Measurements from ENCODE around the gene PTPRD.

PTPRD gene

DNA sequence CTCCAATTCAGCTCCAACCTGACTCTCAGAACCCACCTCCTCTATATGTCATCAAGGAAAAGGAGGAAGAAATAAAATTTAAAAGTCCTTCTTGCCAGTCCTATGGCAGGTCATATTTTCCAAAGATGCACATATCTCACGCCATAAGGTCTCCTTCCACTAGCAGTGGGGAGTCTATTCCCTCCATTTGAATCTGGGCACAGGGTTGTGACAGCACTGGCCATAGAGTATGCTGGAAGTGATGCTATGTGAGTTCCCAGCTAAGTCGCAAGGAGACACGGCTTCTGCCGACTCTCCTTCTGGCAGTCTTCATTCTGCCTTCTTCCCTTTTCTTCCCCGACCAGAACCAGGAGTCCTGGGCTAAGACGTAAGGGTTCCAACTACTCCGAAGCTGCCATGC, 1929.3 kb downstream of the PTPRD start:
- DNase-seq (ENCODE audit: low spot score) = no peak

DNA sequence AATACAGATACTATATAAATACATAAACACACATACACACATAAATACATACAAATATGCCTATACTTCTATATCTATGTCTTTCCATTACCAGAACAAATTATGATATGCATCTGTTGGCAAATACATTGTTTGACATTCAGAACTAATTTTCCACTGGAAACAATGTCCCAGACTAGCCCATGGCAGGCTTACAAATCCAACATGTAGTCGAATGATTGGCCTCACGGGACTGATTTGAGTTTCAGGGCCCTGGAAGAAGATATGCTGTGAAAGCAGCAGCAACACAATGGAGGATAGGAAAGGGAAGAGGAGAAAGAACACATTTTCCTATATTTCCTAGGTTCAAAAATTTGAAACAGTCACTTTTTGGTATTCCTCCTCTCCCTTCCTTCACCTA, 1932.1 kb downstream of the PTPRD start:
- no peak for DNase-seq (ENCODE audit: low spot score)

DNA sequence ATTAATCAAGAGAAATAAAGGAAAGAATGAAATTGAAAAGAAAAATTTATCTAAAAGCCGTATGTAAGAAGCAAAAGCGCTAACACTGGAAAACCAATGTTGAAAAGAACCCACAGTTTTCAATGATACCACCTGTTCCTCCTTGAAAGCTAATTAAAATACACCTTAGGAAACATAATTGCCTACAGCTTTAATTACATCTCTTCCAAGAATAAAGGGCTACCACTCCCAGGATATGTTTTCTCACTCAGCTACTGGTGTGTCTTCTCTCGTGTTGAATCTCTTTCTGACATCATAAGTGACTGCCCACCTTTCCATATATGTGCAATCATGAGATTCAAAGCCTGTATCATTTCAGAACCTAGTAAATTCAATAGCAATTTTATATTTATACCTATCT, 1932.6 kb downstream of the PTPRD start:
- no peak for DNase-seq (ENCODE audit: low spot score)

DNA sequence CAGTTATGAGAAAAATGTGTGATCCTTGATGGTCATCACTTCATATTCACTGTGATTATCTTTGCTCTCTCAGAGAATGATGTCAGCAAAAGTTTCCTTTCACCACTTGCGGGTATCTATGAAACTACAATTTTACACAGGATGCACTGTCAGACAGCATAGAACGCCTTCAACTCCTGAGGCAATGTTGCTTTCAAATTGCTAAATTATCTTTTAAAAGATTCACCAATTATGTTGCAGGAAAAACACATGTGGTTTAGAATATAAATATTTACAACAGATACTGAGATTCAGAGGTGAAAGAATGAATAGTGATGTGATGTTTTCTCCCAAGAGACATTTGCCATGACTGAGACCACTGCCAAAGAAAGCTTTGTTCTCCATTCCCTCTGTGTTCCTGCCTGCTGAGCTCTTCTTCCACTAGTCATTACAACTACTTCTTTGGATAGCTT, 1933.4 kb downstream of the PTPRD start:
- no peak for DNase-seq (ENCODE audit: low spot score)

DNA sequence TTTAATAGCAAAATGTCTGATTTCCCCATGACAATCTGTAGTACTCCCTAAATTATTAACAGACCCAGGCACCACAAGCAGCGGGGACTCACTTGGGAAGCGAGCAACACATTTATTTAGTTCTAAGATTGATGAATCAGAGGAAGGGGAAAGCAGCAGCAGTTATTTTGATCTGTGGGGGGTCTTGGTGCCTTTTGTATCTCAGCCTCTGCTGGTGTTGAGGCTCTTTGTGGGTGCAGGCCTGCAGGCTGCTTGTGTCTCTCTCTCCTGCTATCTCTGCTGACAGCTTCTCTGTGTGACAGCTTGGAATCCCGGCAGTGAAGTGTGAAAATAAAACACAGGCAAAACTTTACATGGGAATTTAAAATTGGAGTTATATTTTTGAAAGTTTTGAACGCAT, 1935.1 kb downstream of the PTPRD start:
- DNase-seq (ENCODE audit: low spot score) = no peak

DNA sequence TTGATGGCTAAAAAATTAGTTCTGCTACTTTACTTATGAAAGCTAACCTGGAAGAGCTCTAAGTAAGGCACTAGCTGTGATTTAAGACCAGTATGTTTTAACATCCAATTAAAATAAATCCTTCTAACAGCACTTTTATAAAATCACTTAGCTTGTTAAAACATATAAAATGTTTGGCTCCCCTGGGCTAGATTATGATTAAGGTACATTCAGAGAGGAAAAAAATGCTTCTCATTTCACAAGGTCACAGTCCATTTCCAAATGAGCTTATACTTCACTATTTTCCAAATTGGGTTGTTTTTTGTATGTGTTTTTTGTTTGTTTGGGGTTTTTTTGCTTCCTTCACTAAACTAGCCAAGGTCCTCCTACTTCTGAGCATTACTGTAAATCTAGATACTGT, 1938.3 kb downstream of the PTPRD start:
- DNase-seq (ENCODE audit: low spot score) = no peak

DNA sequence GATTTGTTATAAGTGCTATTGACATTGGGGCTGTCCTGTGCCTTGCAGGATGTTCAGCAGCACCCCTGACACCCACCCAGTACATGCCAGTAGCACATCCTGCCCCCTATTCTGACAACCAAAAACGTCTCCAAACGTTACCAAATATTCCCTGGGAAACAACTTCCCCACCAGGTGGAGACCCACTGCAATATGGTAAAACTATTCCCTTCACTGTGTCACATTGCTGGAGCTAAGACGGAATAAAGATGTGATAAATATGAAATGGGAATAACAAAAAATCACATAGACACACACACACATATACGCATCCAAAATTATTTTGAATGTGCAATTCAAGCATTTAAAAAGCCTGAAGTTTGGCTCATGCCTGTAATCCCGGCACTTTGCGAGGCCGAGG, 1939.0 kb downstream of the PTPRD start:
- no peak for DNase-seq (ENCODE audit: low spot score)

DNA sequence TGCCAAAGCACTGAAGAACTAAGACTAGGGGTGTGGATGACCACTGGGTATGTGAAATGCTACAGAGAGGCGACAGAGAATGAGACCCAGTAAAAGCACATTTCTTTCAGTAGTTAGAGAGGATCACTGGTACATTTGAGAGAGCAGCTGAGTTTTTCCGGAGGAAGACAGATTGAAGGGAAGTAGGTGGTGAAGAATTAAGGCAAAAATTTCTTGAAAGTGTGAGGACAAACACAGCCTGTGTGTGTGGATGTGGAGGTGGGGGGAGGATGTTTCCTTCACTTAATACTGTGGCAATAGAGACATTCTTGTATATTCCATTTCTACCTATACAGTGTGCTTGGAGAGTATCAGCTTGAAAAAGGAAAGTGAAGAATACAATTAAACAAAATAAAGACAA, 1942.1 kb downstream of the PTPRD start:
- no peak for DNase-seq (ENCODE audit: low spot score)

DNA sequence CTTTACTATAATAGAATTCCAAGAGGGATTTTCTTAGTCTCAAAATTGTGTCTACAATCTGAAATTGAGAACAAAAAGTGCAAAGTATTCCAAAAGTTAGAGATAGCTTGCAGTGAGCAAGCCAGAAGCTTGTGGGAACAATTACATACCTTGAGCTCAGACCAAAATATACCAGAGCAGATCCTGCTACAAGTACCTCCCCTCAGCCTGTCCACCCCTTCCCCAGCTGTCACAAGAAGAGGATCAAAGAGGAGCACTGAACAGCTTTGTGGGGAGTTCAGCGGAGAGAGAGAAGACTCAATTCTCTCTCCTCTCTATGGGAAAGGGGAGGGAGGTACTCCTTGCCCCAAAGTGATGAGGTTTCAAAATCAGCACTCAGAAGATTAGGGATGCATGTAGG, 1944.1 kb downstream of the PTPRD start:
- peak; percentile 9 for DNase-seq (ENCODE audit: low spot score)

DNA sequence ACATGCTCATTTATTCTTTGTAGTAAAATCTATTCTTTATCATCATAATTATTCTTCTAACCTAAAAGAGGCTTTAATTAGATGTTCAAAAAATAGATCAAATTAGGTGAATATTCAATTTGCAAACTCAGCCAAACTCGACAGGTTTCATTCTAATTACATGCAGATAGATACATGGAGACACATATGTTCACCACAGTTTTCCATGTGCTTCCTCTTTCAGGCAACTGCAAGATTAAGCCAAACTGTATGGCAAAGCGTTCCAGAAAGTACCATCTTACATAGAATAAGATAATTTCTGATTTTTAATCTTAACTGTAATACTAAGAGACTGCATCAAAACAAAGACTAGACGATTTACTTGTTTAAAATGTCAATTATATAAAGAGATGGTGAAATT, 1944.6 kb downstream of the PTPRD start:
- DNase-seq (ENCODE audit: low spot score) = no peak

DNA sequence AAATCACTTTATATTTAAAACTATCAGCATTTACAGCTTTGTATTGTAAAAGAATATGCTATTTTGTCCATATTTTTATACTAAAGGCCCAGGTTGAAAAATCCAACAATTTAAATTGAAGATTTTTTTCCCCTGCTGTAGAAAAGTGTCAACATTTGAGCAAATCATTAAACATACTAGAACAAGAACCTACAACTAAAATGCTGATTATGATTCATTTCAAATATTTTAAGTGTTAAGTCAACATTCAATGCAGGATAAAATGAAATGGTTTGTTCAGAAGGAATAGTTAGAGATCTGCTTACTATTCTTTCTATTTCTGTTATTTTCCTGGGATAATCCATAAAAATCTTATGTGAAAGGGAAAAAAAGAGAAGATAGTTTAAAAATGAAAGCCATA, 1946.7 kb downstream of the PTPRD start:
- DNase-seq (ENCODE audit: low spot score) = no peak

DNA sequence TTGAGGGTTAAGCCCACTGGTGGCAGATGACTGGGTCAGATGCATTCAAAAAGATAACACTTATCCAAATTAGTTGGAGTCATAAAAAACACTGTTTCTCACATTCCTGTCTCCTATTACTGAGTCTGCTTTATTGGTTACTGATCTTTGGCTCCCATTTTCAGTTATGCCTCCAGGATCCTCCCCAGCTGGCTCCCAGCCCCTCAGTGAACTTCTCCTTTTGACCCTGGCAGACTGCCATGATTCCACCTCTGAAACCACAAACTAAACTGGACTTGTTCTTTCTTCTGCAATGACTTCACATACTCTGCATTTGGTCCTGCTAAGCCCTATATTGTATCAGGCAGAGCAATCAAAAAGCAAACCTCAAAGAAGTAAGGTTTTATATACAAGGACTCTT, 1952.4 kb downstream of the PTPRD start:
- no peak for DNase-seq (ENCODE audit: low spot score)

DNA sequence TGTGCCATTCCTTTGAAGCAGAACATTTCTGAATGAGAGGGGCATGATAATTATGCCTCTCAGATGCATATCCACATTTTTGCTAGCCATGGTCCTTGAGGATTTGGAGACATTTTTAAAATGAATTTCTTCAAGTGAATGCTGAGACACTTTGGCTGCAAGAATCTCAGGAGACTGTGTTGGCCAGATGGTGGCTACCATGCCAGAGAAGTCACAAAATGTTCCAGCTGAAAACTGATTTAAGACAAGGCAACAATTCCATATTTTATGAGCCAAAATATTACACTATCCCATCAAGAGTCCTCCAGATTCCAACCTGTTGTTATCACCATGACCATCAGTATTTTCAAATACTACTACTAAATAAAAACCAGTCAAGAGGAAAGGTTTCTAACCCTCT, 1953.7 kb downstream of the PTPRD start:
- no peak for DNase-seq (ENCODE audit: low spot score)

DNA sequence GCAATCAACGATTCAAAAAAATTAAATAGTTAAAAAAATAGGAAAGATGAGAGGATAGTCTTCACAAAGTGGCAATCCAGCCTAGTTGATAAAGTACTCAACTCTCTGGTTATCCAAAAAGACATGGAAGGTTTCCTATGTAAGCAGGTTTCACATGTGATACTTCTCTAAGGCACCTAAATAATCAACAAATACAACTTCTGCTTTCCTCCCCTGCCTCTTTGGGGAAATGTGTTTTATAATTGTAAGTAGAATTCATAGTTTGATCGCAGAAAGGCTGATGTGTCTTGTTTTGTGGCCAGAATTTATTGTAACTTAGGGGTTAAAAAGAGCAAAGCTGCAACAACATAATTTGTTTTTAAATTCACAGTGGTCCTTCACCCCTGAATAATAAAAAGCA, 1957.7 kb downstream of the PTPRD start:
- DNase-seq (ENCODE audit: low spot score) = no peak

DNA sequence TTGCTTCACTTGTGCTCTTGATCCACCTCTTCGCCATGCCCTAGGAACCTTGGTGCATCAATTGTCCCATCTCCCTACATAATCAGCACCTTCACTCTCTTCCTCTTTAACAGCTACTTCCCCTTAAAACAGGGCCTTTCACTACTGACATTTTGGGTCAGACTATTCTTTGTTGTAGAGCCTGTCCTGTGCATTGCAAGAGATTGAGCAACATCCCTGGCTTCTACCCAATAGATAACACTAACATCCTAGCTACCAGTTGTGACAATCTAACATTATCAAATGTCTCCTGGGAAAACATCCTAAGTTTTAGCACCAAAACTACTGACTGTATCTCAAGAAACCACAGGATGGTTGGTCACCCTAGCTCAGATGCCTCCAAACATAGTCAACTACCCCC, 1958.9 kb downstream of the PTPRD start:
- DNase-seq (ENCODE audit: low spot score) = no peak

DNA sequence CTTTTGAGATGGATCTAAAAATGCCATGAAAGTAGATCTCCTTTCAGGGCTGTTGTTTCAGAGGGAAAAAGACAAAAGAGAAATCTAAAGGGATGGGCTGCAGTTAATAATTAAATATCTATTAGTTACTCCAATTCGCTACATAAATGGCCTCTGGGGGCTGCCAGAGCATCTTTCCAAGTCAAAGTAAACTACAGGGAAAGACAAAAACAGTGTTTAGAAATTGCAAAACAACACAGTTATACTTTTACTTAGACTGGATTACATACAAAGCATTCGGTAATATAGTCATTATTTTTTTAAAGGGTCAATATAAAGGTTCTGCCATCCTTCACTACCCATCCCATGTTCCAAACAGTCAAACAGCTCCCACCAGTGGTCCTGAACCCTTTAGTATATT, 1959.7 kb downstream of the PTPRD start:
- DNase-seq (ENCODE audit: low spot score) = no peak

DNA sequence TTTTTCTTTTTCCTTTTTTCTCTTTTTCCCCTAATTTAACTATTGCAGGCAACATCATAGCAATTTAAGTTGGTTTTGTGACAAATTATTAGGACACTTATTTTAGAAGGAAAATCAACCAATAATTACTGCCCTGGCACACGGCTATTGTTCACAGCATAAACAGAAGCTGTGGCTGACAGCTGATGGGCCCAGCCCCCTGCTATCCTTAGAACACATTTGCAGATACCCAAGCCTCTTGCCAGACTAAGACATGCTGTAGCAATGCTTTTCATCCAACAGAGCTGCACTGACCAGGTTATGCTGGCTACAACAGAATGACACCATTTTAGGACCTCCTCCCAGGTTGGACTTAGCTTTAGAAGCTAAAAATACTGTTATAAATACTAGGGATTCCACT, 1960.5 kb downstream of the PTPRD start:
- no peak for DNase-seq (ENCODE audit: low spot score)

DNA sequence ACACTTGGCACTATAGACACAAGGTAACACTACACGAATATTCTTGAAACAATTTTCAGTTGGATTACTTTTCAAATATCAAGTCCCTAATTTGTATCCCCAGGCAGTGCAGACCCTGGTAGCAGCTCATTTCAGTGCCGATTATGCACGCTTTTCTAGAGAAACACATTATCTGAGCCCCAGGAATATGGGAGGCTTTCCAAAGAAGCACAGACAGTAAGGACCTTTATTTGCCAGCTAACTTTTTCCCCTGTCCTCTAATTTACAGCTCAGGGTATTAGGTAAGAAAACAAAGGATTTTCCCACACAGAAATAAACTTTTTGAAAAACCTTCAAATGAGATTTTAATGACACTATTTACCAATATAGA, 1961.0 kb downstream of the PTPRD start:
- DNase-seq (ENCODE audit: low spot score) = no peak

DNA sequence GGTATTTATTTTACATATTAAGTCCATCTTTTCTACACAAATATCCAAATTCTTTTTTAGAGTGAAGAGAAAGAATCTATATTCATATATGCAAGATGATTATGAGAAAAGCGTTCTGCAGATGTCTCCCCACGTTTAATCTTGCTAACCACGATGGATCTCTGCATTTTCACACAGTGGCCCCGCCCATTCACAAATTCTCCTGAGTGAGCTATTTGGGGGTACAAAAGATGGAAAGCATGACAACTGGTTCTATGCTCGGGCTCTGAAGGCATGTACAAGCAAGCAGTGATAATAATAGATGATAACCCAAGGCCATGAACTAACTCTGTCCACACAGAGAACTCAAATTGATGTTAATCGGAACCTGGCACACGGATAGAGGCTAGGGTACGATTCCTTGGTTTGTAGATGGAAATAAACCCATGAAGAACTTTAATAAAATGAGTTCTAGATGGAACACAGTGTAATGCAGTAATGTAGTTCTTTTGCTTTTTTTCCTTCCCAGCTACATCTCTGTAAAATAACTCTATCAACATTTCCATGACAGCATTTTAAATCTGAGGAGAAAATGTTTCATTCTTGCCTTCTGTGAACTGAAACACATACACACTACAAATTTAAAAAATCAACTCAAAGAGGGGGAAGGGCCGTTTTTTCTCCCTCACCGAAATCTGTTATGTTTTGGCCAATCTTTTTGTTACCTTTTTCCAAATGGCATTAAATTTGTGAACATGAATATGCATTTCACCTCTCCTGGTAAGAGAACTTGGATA, 1961.5 kb downstream of the PTPRD start:
- no peak for DNase-seq (ENCODE audit: low spot score)

DNA sequence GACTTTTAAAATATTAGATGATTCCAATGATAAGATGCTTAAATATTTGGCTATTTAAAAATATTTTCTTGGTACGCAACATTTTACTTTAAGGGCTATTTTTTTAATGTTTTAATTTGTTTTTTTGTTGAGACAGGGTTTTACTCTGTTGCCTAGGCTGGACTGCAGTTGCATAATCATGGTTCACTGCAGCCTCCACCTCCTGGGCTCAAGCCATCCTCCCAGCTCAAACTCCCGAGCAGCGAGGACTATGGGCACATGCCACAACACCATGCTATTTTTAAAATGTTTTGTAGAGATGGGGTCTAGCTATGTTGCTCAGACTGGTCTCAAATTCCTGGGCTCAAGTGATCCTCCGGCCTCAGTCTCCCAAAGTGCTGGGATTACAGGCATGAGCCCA, 1963.0 kb downstream of the PTPRD start:
- no peak for DNase-seq (ENCODE audit: low spot score)

DNA sequence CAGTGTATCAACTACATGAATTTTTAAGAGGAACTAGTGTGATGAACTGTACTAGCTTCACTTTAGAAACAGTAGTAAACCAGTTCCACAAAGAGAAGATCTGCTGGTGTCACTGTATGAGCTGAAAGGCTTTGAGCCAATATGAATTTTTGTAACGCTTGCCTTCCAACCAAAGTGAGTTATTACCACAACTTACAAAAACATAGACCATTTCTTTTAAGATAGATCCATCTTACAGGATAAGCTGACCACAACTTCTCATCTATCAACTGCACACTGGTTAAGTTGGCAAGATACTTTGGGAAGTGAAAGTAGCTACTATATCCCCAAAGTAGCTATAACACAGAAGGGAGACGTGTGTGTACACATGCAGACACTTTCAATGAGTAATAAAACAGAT, 1963.6 kb downstream of the PTPRD start:
- DNase-seq (ENCODE audit: low spot score) = no peak

DNA sequence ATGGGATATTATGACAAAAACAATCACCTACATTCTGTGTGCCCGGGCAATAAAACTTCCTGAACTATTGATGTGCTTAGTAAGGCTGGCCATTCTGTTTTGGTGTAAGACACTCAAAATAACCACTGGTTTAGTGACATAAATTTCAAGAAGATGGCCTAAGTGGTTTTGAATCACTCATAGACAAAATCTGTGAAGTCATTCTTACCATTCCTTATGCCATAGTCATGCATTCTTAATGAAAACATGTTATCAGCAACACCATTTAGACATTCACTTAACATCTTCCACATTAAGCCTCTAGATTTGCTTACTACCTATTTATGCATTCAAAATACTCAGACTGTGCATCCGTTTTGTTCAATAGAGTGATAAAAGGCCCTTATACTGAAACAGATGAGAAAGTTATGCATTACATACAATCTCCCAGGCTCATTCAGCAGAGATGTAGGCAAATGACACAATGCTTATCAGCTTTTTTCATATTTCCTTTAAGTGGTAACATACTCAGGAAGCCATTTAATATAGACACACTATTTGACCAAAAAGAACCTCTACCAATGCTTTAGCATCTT, 1964.4 kb downstream of the PTPRD start:
- DNase-seq (ENCODE audit: low spot score) = no peak

DNA sequence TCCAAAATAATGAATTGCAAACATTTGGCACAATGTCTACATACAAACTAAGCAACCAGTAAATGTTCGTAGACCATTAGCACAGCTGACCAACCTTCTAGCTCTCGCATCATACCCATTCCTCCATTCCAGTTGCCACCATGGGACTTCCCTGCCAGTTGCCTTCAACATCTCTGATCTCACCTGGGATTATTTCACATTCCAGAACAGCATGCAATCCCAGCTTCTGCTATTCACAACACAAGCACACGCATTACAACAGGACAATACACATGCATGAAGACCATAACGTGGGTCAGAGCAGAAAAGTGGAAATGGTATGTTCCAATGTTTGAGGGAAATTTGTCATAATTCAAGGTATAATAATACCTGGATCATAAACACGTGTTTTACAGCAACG, 1965.0 kb downstream of the PTPRD start:
- no peak for DNase-seq (ENCODE audit: low spot score)

DNA sequence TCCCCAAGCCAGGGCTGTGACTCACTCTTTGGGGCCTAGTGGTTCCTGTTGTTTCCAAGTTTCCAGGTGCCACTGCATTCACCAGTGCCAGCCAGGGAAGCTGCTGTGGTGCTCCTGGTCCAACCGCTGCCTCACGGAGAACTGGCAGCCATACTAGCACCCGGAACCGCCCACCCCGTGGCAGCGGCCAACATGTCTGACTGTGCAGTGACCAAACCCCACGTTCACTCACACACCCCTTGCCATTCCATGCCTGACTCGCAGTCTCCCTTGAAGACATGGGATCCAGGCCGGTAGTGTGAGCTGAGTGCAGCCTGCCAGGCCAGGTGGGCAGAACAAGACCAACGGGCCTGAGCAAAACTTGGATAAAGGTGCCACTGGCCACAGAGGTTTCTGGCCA, 1968.2 kb downstream of the PTPRD start:
- DNase-seq (ENCODE audit: low spot score) = no peak
